ENCODE results near the gene MAEA. TPM values are rescaled to one million over a fixed set of nuclear protein-coding genes. Genes with fewer than 3 reads are reported as not detected.
"Not testable (repeated sequence)": the region's sequence is repeated elsewhere in the genome, so short reads cannot be mapped to it uniquely, and the experiment has no call there.

MAEA gene
- total and polyA plus RNA-seq, 10 of the 15 experiments (the other 5 are each of a cell fraction or from before 2014, with no cell fraction given) = 3.6 to 67.1 (median 54.6) TPM

DNA sequence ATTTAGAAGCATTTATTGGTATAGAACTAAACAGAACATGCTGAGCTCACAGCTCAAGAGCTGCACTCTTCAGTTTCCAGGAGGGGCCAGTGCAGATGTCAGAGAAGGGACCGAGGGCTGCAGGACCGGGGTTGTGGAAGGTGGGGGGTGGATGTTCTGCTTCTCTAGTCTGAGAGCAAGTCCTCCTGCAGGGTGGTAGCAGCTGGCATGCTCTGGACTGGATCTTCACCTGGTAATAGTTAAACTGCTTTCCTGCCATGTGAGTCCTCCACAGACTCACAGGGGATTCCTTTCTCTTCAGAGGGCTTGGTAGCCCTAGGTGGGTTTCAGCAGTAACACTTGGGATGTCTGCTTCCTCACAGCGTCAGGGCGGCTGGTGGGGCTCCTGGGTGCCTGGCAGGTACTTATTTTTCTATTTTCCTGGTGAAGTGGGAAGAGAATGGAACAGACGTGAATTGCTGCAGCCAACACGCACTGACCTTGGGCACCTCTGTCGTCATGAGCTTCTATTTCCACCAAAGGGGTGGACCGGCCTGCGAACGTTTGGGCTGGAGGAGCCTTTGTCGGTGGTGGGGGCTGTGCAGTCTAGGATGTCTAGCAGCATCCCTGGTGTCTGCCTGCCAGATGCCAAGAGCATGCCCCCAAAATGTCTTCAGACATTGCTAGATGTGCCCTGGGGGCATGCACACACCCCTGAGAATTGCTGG lies 2.5 kb downstream of the MAEA start:
- Histone ChIP-seq H3K4me2 (ENCODE audit: control insufficient read depth, insufficient read depth) (peak overlapping the region; percentile 42), H3K27me3 (replicated peaks in 1 of 2; ENCODE audit: control insufficient read depth in 2 of 2, insufficient read depth in 2 of 2, low read length in 1 of 2) (no peaks in the 10 kb centered on the region), H4K20me1 (ENCODE audit: control insufficient read depth, insufficient read depth) (no peaks in the 10 kb centered on the region), H3K36me3 (ENCODE audit: control insufficient read depth in 2 of 2, insufficient read depth in 2 of 2, low read length in 1 of 2) (peaks cover 0 to 3% of the 10 kb centered on the region in 2 experiments; a peak in 1 of 4 replicates), H3K4me3 (no peak overlapping the region), H2AFZ (ENCODE audit: control insufficient read depth, low read depth, low read length) (no peak overlapping the region), H3K9me3 (replicated peaks; ENCODE audit: control insufficient read depth, insufficient read depth, low read length) (no peaks in the 10 kb centered on the region; the same call in 2 of the 3 replicates), H3K9ac (ENCODE audit: control insufficient read depth, insufficient read depth, low read length) (no peak overlapping the region), H3K79me2 (ENCODE audit: control insufficient read depth, insufficient read depth, low read length) (peaks cover 58% of the 10 kb centered on the region), H3K4me1 (ENCODE audit: control insufficient read depth, insufficient read depth, low read length) (peaks cover 19% of the 10 kb centered on the region), H3K27ac (ENCODE audit: control insufficient read depth, insufficient read depth) (no peak overlapping the region)
- in situ Hi-C loops (cut with MboI) (loop anchor here (5.0 kb wide), 1 partner anchor 55 kb away; the partner anchor contains the start of gene UVSSA), intact Hi-C loops (cut with micrococcal nuclease; ENCODE audit: unreplicated experiment) (no loop called here)
- ATAC-seq (no peak), FAIRE-seq (no peak), DNase-seq (ENCODE audit: low read depth, low spot score) (no peak)
- ChIA-PET RAD21 (ENCODE audit: unreplicated experiment) (interaction anchor here (3.4 kb wide), 1 partner anchor 54 kb away, joined by 28 read pairs; the partner anchor contains the start of gene UVSSA), SMC1A (ENCODE audit: uncharacterized antibody, unreplicated experiment) (interaction anchor here (0.5 to 1.4 kb wide), 2 partner anchors 27 to 130 kb away, joined by 3 to 4 read pairs; no protein-coding TSS in a partner anchor), CTCF (interaction anchor here (0.6 to 2.3 kb wide), 3 partner anchors 8 to 161 kb away, joined by 4 to 8 read pairs (median 4); no protein-coding TSS in a partner anchor), POLR2A (interaction anchor here (0.8 to 1.2 kb wide), 4 partner anchors 12 to 56 kb away, joined by 3 to 8 read pairs (median 5); no protein-coding TSS in a partner anchor)
- no peak for TF ChIP-seq EED (IDR thresholded peaks at IDR 0.05; ENCODE audit: low read depth)
- TF ChIP-seq SUZ12 (IDR thresholded peaks at IDR 0.05; ENCODE audit: unreplicated experiment) = no peak
- no peak for TF ChIP-seq ZNF207 (IDR thresholded peaks at IDR 0.05; ENCODE audit: borderline replicate concordance)
- TF ChIP-seq, protein P1, sequence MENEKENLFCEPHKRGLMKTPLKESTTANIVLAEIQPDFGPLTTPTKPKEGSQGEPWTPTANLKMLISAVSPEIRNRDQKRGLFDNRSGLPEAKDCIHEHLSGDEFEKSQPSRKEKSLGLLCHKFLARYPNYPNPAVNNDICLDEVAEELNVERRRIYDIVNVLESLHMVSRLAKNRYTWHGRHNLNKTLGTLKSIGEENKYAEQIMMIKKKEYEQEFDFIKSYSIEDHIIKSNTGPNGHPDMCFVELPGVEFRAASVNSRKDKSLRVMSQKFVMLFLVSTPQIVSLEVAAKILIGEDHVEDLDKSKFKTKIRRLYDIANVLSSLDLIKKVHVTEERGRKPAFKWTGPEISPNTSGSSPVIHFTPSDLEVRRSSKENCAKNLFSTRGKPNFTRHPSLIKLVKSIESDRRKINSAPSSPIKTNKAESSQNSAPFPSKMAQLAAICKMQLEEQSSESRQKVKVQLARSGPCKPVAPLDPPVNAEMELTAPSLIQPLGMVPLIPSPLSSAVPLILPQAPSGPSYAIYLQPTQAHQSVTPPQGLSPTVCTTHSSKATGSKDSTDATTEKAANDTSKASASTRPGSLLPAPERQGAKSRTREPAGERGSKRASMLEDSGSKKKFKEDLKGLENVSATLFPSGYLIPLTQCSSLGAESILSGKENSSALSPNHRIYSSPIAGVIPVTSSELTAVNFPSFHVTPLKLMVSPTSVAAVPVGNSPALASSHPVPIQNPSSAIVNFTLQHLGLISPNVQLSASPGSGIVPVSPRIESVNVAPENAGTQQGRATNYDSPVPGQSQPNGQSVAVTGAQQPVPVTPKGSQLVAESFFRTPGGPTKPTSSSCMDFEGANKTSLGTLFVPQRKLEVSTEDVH (IDR thresholded peaks at IDR 0.05; ENCODE audit: low read depth, partially characterized antibody) = no peak
- TF ChIP-seq KLF5 (IDR thresholded peaks at IDR 0.05; ENCODE audit: partially characterized antibody) = no peak
- no peak for TF ChIP-seq DPF2 (IDR thresholded peaks at IDR 0.05)
- TF ChIP-seq TCF3 (IDR thresholded peaks at IDR 0.05; ENCODE audit: borderline replicate concordance, insufficient read depth, low read depth, low read length) = no peak
- TF ChIP-seq NRF1 (conservative IDR thresholded peaks at IDR 0.05; ENCODE audit: low read depth, low read length) = no peak
- TF ChIP-seq SP1 (IDR thresholded peaks at IDR 0.05; ENCODE audit: low read depth, low read length) = no peak
- no TSS peak for BruUV-seq (replicated peaks)
- WGBS (ENCODE audit: insufficient coverage, insufficient replicate concordance, low lambda C conversion rate, missing lambda C conversion rate) = 85% methylated on average over 11 of the region's 11 CpGs

DNA sequence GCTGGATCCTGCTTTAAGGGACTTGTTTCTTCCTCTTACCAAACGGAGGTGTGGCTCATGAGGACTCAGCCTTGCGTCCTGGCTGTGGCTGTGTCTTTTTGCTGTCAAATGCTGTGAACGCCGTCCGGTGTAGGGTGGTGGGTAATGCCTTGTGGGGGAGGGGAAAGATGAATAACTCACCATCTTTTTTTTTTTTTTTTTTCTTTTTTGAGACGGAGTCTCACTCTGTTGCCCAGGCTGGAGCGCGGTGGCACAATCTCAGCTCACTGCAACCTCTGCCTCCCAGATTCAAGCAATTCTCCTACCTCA lies 3.0 kb downstream of the MAEA start:
- CTCF ChIA-PET = interaction anchor here (2.3 kb wide), 1 partner anchor 161 kb away, joined by 8 read pairs; no protein-coding TSS in a partner anchor
- H3K27me3 ChIP-seq (replicated peaks in 1 of 2; ENCODE audit: control insufficient read depth in 2 of 2, insufficient read depth in 2 of 2, low read length in 1 of 2); H2AFZ ChIP-seq (ENCODE audit: control insufficient read depth, low read depth, low read length); H3K9ac ChIP-seq (ENCODE audit: control insufficient read depth, insufficient read depth, low read length); H3K4me2 ChIP-seq (ENCODE audit: control insufficient read depth, insufficient read depth); DNase-seq (ENCODE audit: low read depth, low spot score); H3K4me3 ChIP-seq; SMC1A ChIA-PET (ENCODE audit: uncharacterized antibody, unreplicated experiment); H4K20me1 ChIP-seq (ENCODE audit: control insufficient read depth, insufficient read depth); H3K36me3 ChIP-seq (ENCODE audit: control insufficient read depth in 2 of 2, insufficient read depth in 2 of 2, low read length in 1 of 2); FAIRE-seq; H3K27ac ChIP-seq (ENCODE audit: control insufficient read depth, insufficient read depth); RAD21 ChIA-PET (ENCODE audit: unreplicated experiment); ATAC-seq; BruUV-seq (replicated peaks); H3K9me3 ChIP-seq (replicated peaks; ENCODE audit: control insufficient read depth, insufficient read depth, low read length); intact Hi-C loops (cut with micrococcal nuclease; ENCODE audit: unreplicated experiment): not testable (repeated sequence)
- H3K4me1 ChIP-seq (ENCODE audit: control insufficient read depth, insufficient read depth, low read length) = peaks cover 19% of the 10 kb centered on the region
- in situ Hi-C loops (cut with MboI) = loop anchor here (5.0 kb wide), 1 partner anchor 55 kb away; the partner anchor contains the start of gene UVSSA
- POLR2A ChIA-PET = interaction anchor here (1.0 to 1.2 kb wide), 3 partner anchors 11 to 55 kb away, joined by 3 to 8 read pairs (median 7); no protein-coding TSS in a partner anchor
- H3K79me2 ChIP-seq (ENCODE audit: control insufficient read depth, insufficient read depth, low read length) = peaks cover 58% of the 10 kb centered on the region
- 99% methylated on average over 7 of the region's 8 CpGs for WGBS (ENCODE audit: insufficient coverage, insufficient replicate concordance, low lambda C conversion rate, missing lambda C conversion rate)

All from GM12878 (cell line).